GM20000 (cell line): ENCODE data around the gene CD68.

ENCODE experiments used
- DNase-seq: peaks from one replicate; pipeline ENCODE4 v3.0.0; 2012; ENCODE audit warnings: low spot score
- CTCF ChIP-seq: IDR thresholded peaks from 2 replicates; pipeline ENCODE4 v1.5.1; 2012; ENCODE audit warnings: mild to moderate bottlenecking, control low read depth; ENCODE audit errors: extremely low read depth, missing control alignments

Gene CD68

GRCh38 chr17:7586673-7587419, 7.4 kb downstream of the CD68 start:
- no peak for DNase-seq

GRCh38 chr17:7587420-7588151, 8.1 kb downstream of the CD68 start:
- no peak for TF ChIP-seq CTCF

More at GRCh38 chr17:7586673-7587419, 7.4 kb downstream of the CD68 start:
- no peak for TF ChIP-seq CTCF

GRCh38 chr17:7588553-7589203, 9.2 kb downstream of the CD68 start:
- peak; percentile 41 for DNase-seq
- no peak for TF ChIP-seq CTCF

More at GRCh38 chr17:7587420-7588151, 8.1 kb downstream of the CD68 start:
- no peak for DNase-seq

- DNase-seq, result peak; percentile 90
- peak; percentile 83 for TF ChIP-seq CTCF
Observed at GRCh38 chr17:7589204-7589868, 9.9 kb downstream of the CD68 start.

GRCh38 chr17:7589891-7590691, 10.7 kb downstream of the CD68 start, which contains the start of gene SOX15:
Gene SOX15 (minus strand): TSS chr17:7590094. CDS start chr17:7589676, 418 bp downstream.
- no peak for DNase-seq
- TF ChIP-seq CTCF, result no peak

- no peak for DNase-seq
- no peak for TF ChIP-seq CTCF
Observed at GRCh38 chr17:7590743-7591142, 11.3 kb downstream of the CD68 start.
